SU-DHL-6 (cell line): Measurements from ENCODE around the gene CCDC102A.

Experiments used
- CTCF ChIP-seq: fragments of 200-600 bp; sonication (generic); IDR thresholded peaks from one replicate; pipeline ENCODE4 v1.5.1; 2017; ENCODE audit warnings: antibody characterized with exemption, mild to moderate bottlenecking, low read length, moderate library complexity; ENCODE audit not compliant: insufficient read depth, poor library complexity, severe bottlenecking
- EZH2phosphoT487 ChIP-seq: fragments of 200-600 bp; sonication (generic), shearing (Covaris generic); conservative IDR thresholded peaks from 2 replicates; pipeline ENCODE4 v1.6.1; 2018; ENCODE audit warnings: mild to moderate bottlenecking, antibody characterized with exemption, low read length, moderate library complexity, mixed read lengths

GRCh38 chr16:57512296-57513001 is 23.9 kb downstream of the CCDC102A start:
- no peak for TF ChIP-seq CTCF
- TF ChIP-seq EZH2phosphoT487: no peak
